ENCODE results near the gene ARHGEF6.

ARHGEF6 gene

GRCh38 chrX:136778916-136779315, 1.8 kb downstream of the ARHGEF6 start:
- Histone ChIP-seq H3K9me3 (ENCODE audit: control insufficient read depth, insufficient read depth, low read depth, low read length) (no peaks in the 10 kb centered on the region), H3K27ac (ENCODE audit: extremely low read depth, low read depth, low read length) (no peak overlapping the region), H3K4me3 (ENCODE audit: low read depth, low read length) (no peak overlapping the region), H3K4me1 (ENCODE audit: control insufficient read depth, insufficient read depth, low read length) (no peaks in the 10 kb centered on the region), H3K36me3 (ENCODE audit: control insufficient read depth in 2 of 2, insufficient read depth in 1 of 2, low read length in 2 of 2) (no peaks in the 10 kb centered on the region)
- ChIA-PET CTCF (interaction anchor here (0.6 kb wide), 1 partner anchor 246 kb away, joined by 3 read pairs; no protein-coding TSS in a partner anchor), POLR2A (no interaction called here)
- TF ChIP-seq ZNF16 (tag by site-specific recombination; IDR thresholded peaks at IDR 0.05; ENCODE audit: low read depth) = no peak
- no peak for TF ChIP-seq ZIC2 (tag by site-specific recombination; IDR thresholded peaks at IDR 0.05)
- no peak for TF ChIP-seq GLIS1 (tag by site-specific recombination; IDR thresholded peaks at IDR 0.05)
- TF ChIP-seq, protein P1, sequence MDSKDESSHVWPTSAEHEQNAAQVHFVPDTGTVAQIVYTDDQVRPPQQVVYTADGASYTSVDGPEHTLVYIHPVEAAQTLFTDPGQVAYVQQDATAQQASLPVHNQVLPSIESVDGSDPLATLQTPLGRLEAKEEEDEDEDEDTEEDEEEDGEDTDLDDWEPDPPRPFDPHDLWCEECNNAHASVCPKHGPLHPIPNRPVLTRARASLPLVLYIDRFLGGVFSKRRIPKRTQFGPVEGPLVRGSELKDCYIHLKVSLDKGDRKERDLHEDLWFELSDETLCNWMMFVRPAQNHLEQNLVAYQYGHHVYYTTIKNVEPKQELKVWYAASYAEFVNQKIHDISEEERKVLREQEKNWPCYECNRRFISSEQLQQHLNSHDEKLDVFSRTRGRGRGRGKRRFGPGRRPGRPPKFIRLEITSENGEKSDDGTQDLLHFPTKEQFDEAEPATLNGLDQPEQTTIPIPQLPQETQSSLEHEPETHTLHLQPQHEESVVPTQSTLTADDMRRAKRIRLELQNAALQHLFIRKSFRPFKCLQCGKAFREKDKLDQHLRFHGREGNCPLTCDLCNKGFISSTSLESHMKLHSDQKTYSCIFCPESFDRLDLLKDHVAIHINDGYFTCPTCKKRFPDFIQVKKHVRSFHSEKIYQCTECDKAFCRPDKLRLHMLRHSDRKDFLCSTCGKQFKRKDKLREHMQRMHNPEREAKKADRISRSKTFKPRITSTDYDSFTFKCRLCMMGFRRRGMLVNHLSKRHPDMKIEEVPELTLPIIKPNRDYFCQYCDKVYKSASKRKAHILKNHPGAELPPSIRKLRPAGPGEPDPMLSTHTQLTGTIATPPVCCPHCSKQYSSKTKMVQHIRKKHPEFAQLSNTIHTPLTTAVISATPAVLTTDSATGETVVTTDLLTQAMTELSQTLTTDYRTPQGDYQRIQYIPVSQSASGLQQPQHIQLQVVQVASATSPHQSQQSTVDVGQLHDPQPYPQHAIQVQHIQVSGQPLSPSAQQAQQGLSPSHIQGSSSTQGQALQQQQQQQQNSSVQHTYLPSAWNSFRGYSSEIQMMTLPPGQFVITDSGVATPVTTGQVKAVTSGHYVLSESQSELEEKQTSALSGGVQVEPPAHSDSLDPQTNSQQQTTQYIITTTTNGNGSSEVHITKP (tag by site-specific recombination; IDR thresholded peaks at IDR 0.05) = no peak

DNA sequence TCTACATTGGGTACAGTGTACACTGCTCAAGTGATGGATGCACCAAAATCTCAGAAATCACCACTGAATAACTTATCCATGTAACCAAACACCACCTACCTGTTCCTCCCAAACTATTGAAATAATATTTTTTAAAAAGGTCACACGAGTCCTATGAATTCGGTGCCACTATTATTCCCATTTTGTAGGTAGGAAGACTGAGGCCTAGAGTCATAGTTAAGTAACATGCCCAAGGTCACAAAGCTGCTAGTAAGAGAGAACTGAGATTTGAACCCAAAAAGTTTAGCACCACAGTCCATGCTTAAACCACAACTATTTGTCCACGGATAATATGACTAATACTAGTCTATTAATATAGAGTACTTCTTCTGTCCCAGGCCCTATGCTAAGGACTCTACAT, 2.7 kb downstream of the ARHGEF6 start:
- no peak overlapping the region for H3K4me3 ChIP-seq (ENCODE audit: low read depth, low read length)
- ChIA-PET CTCF (no interaction called here), POLR2A (no interaction called here)
- TF ChIP-seq ZBTB11 (tag by site-specific recombination; conservative IDR thresholded peaks at IDR 0.05; ENCODE audit: low read depth) (no peak), SCRT1 (tag by site-specific recombination; IDR thresholded peaks at IDR 0.05; ENCODE audit: borderline replicate concordance) (no peak)
- TF ChIP-seq, protein P2, sequence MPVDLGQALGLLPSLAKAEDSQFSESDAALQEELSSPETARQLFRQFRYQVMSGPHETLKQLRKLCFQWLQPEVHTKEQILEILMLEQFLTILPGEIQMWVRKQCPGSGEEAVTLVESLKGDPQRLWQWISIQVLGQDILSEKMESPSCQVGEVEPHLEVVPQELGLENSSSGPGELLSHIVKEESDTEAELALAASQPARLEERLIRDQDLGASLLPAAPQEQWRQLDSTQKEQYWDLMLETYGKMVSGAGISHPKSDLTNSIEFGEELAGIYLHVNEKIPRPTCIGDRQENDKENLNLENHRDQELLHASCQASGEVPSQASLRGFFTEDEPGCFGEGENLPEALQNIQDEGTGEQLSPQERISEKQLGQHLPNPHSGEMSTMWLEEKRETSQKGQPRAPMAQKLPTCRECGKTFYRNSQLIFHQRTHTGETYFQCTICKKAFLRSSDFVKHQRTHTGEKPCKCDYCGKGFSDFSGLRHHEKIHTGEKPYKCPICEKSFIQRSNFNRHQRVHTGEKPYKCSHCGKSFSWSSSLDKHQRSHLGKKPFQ (tag by site-specific recombination; IDR thresholded peaks at IDR 0.05) = no peak
- no peaks in the 10 kb centered on the region for H3K36me3 ChIP-seq (ENCODE audit: control insufficient read depth in 2 of 2, insufficient read depth in 1 of 2, low read length in 2 of 2)
- H3K27ac ChIP-seq (ENCODE audit: extremely low read depth, low read depth, low read length) = no peak overlapping the region
- H3K4me1 ChIP-seq (ENCODE audit: control insufficient read depth, insufficient read depth, low read length) = no peaks in the 10 kb centered on the region
- H3K9me3 ChIP-seq (ENCODE audit: control insufficient read depth, insufficient read depth, low read depth, low read length) = no peaks in the 10 kb centered on the region

GRCh38 chrX:136773648-136774047, 7.1 kb downstream of the ARHGEF6 start:
- CTCF ChIA-PET = interaction anchor here (1.2 kb wide), 1 partner anchor 20 kb away, joined by 3 read pairs; no protein-coding TSS in a partner anchor
- no peaks in the 10 kb centered on the region for H3K4me1 ChIP-seq (ENCODE audit: control insufficient read depth, insufficient read depth, low read length)
- H3K9me3 ChIP-seq (ENCODE audit: control insufficient read depth, insufficient read depth, low read depth, low read length) = no peaks in the 10 kb centered on the region
- POLR2A ChIA-PET = no interaction called here
- H3K4me3 ChIP-seq (ENCODE audit: low read depth, low read length) = no peak overlapping the region
- no peak overlapping the region for H3K27ac ChIP-seq (ENCODE audit: extremely low read depth, low read depth, low read length)
- H3K36me3 ChIP-seq (ENCODE audit: control insufficient read depth in 2 of 2, insufficient read depth in 1 of 2, low read length in 2 of 2) = no peaks in the 10 kb centered on the region
- TF ChIP-seq ZNF610 (tag by site-specific recombination; IDR thresholded peaks at IDR 0.05; ENCODE audit: borderline replicate concordance) = no peak
- no peak for TF ChIP-seq KLF1 (tag by site-specific recombination; IDR thresholded peaks at IDR 0.05)
- TF ChIP-seq ZFP41 (tag by site-specific recombination; IDR thresholded peaks at IDR 0.05; ENCODE audit: borderline replicate concordance) = no peak
- TF ChIP-seq, protein P3, sequence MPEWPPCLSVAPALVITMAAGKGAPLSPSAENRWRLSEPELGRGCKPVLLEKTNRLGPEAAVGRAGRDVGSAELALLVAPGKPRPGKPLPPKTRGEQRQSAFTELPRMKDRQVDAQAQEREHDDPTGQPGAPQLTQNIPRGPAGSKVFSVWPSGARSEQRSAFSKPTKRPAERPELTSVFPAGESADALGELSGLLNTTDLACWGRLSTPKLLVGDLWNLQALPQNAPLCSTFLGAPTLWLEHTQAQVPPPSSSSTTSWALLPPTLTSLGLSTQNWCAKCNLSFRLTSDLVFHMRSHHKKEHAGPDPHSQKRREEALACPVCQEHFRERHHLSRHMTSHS (tag by site-specific recombination; IDR thresholded peaks at IDR 0.05) = no peak
- TF ChIP-seq ZNF121 (tag by site-specific recombination; IDR thresholded peaks at IDR 0.05) = no peak
- TF ChIP-seq ZEB2 (tag by site-specific recombination; IDR thresholded peaks at IDR 0.05) = no peak
- no peak for TF ChIP-seq ZNF791 (tag by site-specific recombination; IDR thresholded peaks at IDR 0.05)
- no peak for TF ChIP-seq ZNF350 (tag by site-specific recombination; IDR thresholded peaks at IDR 0.05)
- TF ChIP-seq SCRT1 (tag by site-specific recombination; IDR thresholded peaks at IDR 0.05; ENCODE audit: borderline replicate concordance) = no peak
- no peak for TF ChIP-seq ZNF416 (tag by site-specific recombination; IDR thresholded peaks at IDR 0.05)
- no peak for TF ChIP-seq ZNF433 (tag by site-specific recombination; IDR thresholded peaks at IDR 0.05; ENCODE audit: low read depth)
- TF ChIP-seq OVOL3 (tag by site-specific recombination; IDR thresholded peaks at IDR 0.05) = no peak
- TF ChIP-seq ZNF585B (tag by site-specific recombination; IDR thresholded peaks at IDR 0.05) = no peak
- no peak for TF ChIP-seq ZNF76 (tag by site-specific recombination; IDR thresholded peaks at IDR 0.05; ENCODE audit: borderline replicate concordance, low read depth)
- TF ChIP-seq HOXA7 (CRISPR knock-in tag; IDR thresholded peaks at IDR 0.05; ENCODE audit: borderline replicate concordance) = no peak
- TF ChIP-seq ZNF157 (tag by site-specific recombination; IDR thresholded peaks at IDR 0.05) = no peak

Measured in HEK293 (cell line).